ENCODE measurements around the gene CDHR5.

DNA sequence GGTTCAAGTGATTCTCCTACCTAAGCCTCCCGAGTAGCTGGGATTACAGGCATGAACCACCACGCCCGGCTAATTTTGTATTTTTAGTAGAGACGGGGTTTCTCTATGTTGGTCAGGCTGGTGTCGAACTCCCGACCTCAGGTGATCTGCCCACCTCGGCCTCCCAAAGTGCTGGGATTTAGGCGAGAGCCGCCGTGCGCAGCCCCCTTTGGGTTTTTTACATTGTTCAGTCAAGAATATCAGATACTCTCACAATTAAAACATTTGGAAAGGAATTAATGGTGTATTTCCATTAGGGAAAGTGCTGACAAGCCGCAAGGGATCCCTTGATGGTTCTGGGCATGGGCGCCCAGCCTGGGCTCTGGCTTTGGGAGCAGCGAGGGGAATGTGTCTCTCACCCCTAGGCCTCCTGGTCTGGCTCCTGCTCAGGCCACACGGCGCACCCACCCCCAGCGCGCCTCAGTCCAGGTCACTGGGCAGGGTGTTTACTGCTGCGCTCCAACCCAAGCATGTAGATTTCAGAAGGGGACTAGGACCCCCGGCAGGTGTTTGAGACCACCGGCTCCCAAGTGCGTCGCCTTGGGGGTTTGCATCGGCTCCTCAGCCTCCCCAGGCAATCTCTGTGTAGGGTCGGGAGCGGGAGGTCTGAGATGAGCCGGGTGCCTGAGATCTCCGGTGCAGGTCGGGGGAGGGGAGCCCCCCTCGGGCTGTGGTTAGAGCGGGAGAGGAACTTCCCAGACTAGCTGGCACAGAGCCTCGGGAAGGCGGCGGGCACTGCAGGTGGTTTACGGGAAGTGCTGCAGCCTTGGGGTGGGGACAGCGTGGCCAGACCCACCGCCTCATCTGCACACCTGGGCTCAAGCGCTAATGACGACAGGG, 8.2 kb downstream of the CDHR5 start:
- TF ChIP-seq POLR2AphosphoS5 (IDR thresholded peaks at IDR 0.05) (no peak), CTCF (IDR thresholded peaks at IDR 0.05) (no peak)

All from breast epithelium (tissue), 3 donors.